ENCODE data around the gene CAND1.

The CAND1 gene

GRCh38 chr12:67275380-67275913, 6.3 kb downstream of the CAND1 start:
- DNase-seq (ENCODE audit: low spot score): no peak
- TF ChIP-seq, protein P1, sequence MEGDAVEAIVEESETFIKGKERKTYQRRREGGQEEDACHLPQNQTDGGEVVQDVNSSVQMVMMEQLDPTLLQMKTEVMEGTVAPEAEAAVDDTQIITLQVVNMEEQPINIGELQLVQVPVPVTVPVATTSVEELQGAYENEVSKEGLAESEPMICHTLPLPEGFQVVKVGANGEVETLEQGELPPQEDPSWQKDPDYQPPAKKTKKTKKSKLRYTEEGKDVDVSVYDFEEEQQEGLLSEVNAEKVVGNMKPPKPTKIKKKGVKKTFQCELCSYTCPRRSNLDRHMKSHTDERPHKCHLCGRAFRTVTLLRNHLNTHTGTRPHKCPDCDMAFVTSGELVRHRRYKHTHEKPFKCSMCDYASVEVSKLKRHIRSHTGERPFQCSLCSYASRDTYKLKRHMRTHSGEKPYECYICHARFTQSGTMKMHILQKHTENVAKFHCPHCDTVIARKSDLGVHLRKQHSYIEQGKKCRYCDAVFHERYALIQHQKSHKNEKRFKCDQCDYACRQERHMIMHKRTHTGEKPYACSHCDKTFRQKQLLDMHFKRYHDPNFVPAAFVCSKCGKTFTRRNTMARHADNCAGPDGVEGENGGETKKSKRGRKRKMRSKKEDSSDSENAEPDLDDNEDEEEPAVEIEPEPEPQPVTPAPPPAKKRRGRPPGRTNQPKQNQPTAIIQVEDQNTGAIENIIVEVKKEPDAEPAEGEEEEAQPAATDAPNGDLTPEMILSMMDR (IDR thresholded peaks at IDR 0.05; ENCODE audit: extremely low read depth, insufficient read depth, missing control alignments): no peak
- in situ Hi-C loops (cut with MboI; ENCODE audit: low pct_unique_long_range_greater_than_20kb, low sequenced_read_pairs, unreplicated experiment): no loop called here

GRCh38 chr12:67276421-67276820, 7.3 kb downstream of the CAND1 start:
- in situ Hi-C loops (cut with MboI; ENCODE audit: low pct_unique_long_range_greater_than_20kb, low sequenced_read_pairs, unreplicated experiment): no loop called here
- TF ChIP-seq, protein P1 (IDR thresholded peaks at IDR 0.05; ENCODE audit: extremely low read depth, insufficient read depth, missing control alignments): no peak
- DNase-seq (ENCODE audit: low spot score): no peak

DNA sequence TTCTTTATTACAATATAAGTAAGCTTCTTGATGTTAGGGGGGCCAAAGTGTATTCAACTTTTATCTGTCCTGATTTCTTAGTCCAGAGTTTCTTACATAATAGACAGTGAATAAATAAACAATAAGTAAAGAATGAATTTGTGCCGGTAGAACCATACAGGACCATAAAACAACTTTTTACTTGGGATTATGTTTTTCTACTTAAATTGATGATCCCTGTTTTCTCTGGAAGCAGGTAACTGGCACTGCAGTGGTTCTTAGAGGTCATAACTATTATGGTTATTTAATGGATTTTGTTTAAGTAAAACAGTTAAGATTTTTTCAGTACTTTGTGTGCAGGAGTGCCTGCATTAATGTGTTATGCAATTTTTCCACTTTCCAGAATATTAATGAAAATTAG, 10.5 kb downstream of the CAND1 start:
- in situ Hi-C loops (cut with MboI; ENCODE audit: low pct_unique_long_range_greater_than_20kb, low sequenced_read_pairs, unreplicated experiment): no loop called here
- TF ChIP-seq, protein P1 (IDR thresholded peaks at IDR 0.05; ENCODE audit: extremely low read depth, insufficient read depth, missing control alignments): no peak
- no peak for DNase-seq (ENCODE audit: low spot score)

DNA sequence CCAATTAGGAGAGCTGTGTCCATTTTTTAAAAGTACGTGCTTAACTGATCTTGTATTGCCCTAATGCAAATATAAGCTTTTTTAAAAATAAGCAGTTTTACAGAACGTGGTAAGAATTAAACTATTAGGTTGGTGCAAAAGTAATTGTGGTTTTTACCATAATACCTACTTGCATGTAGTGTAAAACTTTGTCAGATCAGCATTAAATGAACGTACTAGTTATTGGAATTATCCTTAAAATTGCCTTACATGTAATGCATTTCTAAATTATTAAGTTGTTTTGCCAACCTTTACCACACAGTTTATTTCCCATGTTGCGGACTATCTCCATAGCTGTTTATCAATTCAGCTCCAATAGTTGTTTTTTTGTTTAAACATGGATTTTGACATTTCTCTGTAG, 10.9 kb downstream of the CAND1 start:
- TF ChIP-seq, protein P1 (IDR thresholded peaks at IDR 0.05; ENCODE audit: extremely low read depth, insufficient read depth, missing control alignments): no peak
- no peak for DNase-seq (ENCODE audit: low spot score)
- in situ Hi-C loops (cut with MboI; ENCODE audit: low pct_unique_long_range_greater_than_20kb, low sequenced_read_pairs, unreplicated experiment): no loop called here

- in situ Hi-C loops (cut with MboI; ENCODE audit: low pct_unique_long_range_greater_than_20kb, low sequenced_read_pairs, unreplicated experiment): no loop called here
Measured at GRCh38 chr12:67280572-67280971, 11.4 kb downstream of the CAND1 start.

GRCh38 chr12:67284561-67284960, 15.4 kb downstream of the CAND1 start:
- DNase-seq (ENCODE audit: low spot score): no peak
- in situ Hi-C loops (cut with MboI; ENCODE audit: low pct_unique_long_range_greater_than_20kb, low sequenced_read_pairs, unreplicated experiment): no loop called here
- TF ChIP-seq, protein P1 (IDR thresholded peaks at IDR 0.05; ENCODE audit: extremely low read depth, insufficient read depth, missing control alignments): no peak

More at GRCh38 chr12:67280572-67280971, 11.4 kb downstream of the CAND1 start:
- no peak for DNase-seq (ENCODE audit: low spot score)
- TF ChIP-seq, protein P1 (IDR thresholded peaks at IDR 0.05; ENCODE audit: extremely low read depth, insufficient read depth, missing control alignments): no peak

DNA sequence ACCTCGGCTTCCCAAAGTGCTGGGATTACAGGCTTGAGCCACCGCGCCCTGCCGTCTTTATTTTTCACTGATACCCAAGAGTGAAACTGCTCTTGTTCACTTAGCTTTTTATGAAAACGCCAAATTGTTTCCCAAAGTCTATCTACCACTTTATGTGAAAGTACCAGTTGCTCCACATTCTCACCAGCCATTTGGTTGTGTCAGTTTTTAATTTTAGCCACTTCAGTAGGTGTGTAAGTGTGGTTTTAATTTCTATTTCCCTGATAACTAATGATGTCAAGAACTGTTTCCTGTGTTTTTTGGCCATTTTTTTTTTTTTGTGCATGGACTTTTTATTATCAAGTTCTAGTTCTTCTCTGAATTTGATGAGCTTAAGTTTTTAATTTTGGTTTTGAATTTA, 17.1 kb downstream of the CAND1 start:
- no peak for DNase-seq (ENCODE audit: low spot score)
- TF ChIP-seq, protein P1 (IDR thresholded peaks at IDR 0.05; ENCODE audit: extremely low read depth, insufficient read depth, missing control alignments): no peak
- in situ Hi-C loops (cut with MboI; ENCODE audit: low pct_unique_long_range_greater_than_20kb, low sequenced_read_pairs, unreplicated experiment): no loop called here
